Mucosa of descending colon (tissue), 3 donors: ENCODE results near the gene MND1. TPM values are rescaled to one million over a fixed set of nuclear protein-coding genes. Genes with fewer than 3 reads are reported as not detected.

Experiments
- ATAC-seq: fragments of 200-7000 bp; cut with Tn5 transposase; one replicate; pipeline ENCODE4 v1.9.1; 2020; ENCODE audit warnings: mild to moderate bottlenecking, moderate library complexity
- DNase-seq, 3 donors: peaks; one replicate each; pipeline ENCODE4 v3.0.0-alpha.2; 2020
- H3K36me3 ChIP-seq: fragments of 200-600 bp; one replicate; pipeline ENCODE4 v1.8.0; 2021; ENCODE audit warnings: low read depth, mild to moderate bottlenecking
- H3K4me1 ChIP-seq: fragments of 200-600 bp; one replicate; pipeline ENCODE4 v1.8.0; 2021; ENCODE audit warnings: low read depth, mild to moderate bottlenecking
- H3K4me3 ChIP-seq: fragments of 200-600 bp; one replicate; pipeline ENCODE4 v1.8.0; 2021; ENCODE audit warnings: mild to moderate bottlenecking
- H3K9me3 ChIP-seq: fragments of 200-600 bp; one replicate; pipeline ENCODE4 v1.8.0; 2021; ENCODE audit warnings: mild to moderate bottlenecking
- intact Hi-C, 2 donors: fragments of 100-400 bp; cut with DNase I in 1 of 2; cut with micrococcal nuclease in 1 of 2; formaldehyde crosslinking; loops; one replicate each; pipeline versions ENCODE4 v1.11.0 to v1.11.1; 2022; cut with DNase I, micrococcal nuclease
- total RNA-seq, 3 donors: library from RNA; stranded (reverse); fragmentation: NEBNext Ultra II Directional in 2 of 3; extraction: Animal tissue kit (Norgen Biotek cat#: 25700) in 2 of 3; gene quantifications; one replicate each; pipeline versions ENCODE4 v1.2.1 to v1.2.4, GENCODE V29; 2021 to 2023
- TF ChIP-seq, protein P1 (sequence below): fragments of 200-600 bp; IDR thresholded peaks from one replicate; pipeline ENCODE4 v1.8.0; 2022; ENCODE audit warnings: antibody characterized with exemption, mild to moderate bottlenecking
- donor health status: DM: no; HTN: no; CAD: no; lungs with moderate emphysema.
- donor health status: DM: no; HTN: no; CAD: no.
- donor health status: DM: no; HTN: yes; CAD: no.

The MND1 gene
- total RNA-seq, 3 donors from 2014 or later, result 1.4 to 5.3 (median 1.6) TPM

DNA sequence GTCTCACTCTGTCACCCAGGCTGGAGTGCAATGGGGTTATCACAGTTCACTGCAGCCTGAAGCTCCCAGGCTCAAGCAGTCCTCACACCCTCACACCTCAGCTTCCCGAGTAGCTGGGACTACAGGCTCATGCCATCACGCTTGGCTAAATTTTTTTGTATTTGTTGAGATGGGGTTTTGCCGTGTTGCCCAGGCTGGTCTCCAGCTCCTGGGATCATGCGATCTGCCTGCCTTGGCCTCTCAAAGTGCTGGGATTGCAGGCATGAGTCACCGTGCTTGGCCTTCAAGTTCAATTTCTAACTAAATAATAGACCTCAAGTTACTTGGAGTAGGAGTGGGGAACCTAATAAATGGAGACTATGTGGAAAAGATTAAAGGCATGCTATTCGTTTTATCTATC, 48.9 kb downstream of the MND1 start:
- TF ChIP-seq, protein P1, sequence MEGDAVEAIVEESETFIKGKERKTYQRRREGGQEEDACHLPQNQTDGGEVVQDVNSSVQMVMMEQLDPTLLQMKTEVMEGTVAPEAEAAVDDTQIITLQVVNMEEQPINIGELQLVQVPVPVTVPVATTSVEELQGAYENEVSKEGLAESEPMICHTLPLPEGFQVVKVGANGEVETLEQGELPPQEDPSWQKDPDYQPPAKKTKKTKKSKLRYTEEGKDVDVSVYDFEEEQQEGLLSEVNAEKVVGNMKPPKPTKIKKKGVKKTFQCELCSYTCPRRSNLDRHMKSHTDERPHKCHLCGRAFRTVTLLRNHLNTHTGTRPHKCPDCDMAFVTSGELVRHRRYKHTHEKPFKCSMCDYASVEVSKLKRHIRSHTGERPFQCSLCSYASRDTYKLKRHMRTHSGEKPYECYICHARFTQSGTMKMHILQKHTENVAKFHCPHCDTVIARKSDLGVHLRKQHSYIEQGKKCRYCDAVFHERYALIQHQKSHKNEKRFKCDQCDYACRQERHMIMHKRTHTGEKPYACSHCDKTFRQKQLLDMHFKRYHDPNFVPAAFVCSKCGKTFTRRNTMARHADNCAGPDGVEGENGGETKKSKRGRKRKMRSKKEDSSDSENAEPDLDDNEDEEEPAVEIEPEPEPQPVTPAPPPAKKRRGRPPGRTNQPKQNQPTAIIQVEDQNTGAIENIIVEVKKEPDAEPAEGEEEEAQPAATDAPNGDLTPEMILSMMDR, result no peak
- no peaks in the 10 kb centered on the region for H3K36me3 ChIP-seq
- H3K4me3 ChIP-seq, result no peak overlapping the region
- no peak for ATAC-seq
- peak in 1 of 3 donors; percentile 3 for DNase-seq
- no peaks in the 10 kb centered on the region for H3K4me1 ChIP-seq
- intact Hi-C loops, result no loop called here
- H3K9me3 ChIP-seq, result no peaks in the 10 kb centered on the region

DNA sequence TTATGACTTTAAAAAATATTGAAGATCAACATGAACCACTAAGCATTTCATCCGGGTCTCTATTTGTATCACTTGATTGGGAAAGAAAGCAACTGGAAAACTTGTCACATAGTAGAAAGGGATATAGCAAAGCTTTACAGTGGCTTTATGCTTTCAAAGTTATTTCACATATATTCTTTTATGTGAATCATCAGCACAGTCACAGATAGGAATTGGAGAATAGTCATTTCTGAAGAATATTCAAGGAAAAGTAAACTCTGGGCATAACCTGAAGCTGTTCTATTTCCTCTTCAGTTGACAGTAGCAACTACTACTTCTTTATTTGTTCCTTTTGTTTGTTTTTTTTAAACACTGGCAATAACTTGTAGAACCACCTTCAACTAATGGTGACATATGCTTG, 50.5 kb downstream of the MND1 start:
- TF ChIP-seq, protein P1, result no peak

DNA sequence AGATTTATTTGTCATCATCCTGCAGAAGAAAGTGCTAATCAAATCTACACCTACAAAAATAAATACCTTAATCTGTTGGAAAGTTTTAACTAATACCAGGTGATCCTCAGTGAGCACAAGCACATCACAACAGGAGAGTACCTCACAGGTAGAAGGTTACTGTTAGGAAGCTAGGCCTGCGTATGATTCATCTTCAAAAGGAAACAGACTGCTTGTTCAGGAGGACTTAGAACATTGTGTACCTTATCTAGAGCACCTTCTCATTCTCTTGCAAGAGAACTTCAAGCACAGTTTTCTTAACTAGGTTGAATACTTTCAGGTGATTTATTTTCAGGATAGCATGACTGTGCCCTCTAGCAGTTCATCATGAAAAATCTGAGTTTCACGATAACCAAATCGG, 54.2 kb downstream of the MND1 start:
- no peak for DNase-seq
- no peak for ATAC-seq
- intact Hi-C loops, result no loop called here
- H3K4me1 ChIP-seq, result no peaks in the 10 kb centered on the region
- H3K36me3 ChIP-seq, result no peaks in the 10 kb centered on the region
- no peak overlapping the region for H3K4me3 ChIP-seq
- no peaks in the 10 kb centered on the region for H3K9me3 ChIP-seq
- TF ChIP-seq, protein P1, result no peak

More for the DNA sequence above, 50.5 kb downstream of the MND1 start:
- intact Hi-C loops, result no loop called here
- H3K4me3 ChIP-seq, result no peak overlapping the region
- no peak for DNase-seq
- H3K36me3 ChIP-seq, result no peaks in the 10 kb centered on the region
- no peaks in the 10 kb centered on the region for H3K9me3 ChIP-seq
- H3K4me1 ChIP-seq, result no peaks in the 10 kb centered on the region
- ATAC-seq, result no peak

DNA sequence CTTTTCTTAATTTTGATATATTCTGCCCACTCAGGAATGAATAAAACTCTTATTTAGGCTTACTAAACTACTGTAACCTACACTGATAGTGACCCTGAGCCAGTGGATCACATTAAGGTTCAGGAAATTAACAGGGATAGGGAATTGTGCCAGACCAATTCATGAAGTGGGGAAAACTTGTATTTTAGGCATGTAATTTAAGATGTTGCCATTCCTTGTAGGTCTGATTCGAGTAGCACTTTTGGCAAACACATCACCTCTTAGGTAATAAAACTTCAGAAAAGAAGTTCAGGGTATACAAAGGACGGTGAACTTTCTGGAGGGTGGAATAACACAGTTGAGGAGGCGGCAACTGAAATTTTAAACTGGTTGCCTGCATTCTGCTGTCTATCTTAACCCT, 54.9 kb downstream of the MND1 start:
- no peaks in the 10 kb centered on the region for H3K9me3 ChIP-seq
- intact Hi-C loops, result no loop called here
- no peaks in the 10 kb centered on the region for H3K36me3 ChIP-seq
- DNase-seq (no peak), ATAC-seq (no peak)
- TF ChIP-seq, protein P1, result no peak
- H3K4me1 ChIP-seq, result no peaks in the 10 kb centered on the region
- no peak overlapping the region for H3K4me3 ChIP-seq

DNA sequence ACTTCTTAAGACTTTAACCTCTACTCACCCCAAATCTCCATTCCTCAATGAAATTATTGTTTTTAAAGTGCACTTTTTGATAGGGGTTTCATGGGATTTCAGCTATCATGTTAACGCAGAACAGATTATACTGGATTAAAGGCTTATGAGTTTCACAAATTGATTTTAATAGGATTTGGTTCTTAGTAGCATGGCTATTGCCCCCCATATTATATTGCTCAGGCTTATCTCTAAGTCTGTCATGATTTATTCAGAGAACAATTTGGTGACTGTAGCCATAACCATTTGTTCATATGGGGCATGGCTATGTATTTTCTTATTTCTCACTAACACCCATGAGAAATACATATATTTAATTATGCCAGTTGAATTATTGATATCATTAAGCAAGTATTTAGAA, 57.0 kb downstream of the MND1 start:
- intact Hi-C loops, result no loop called here
- DNase-seq (no peak), ATAC-seq (no peak)
- Histone ChIP-seq H3K4me1 (no peaks in the 10 kb centered on the region), H3K4me3 (no peak overlapping the region), H3K36me3 (no peaks in the 10 kb centered on the region), H3K9me3 (no peaks in the 10 kb centered on the region)
- TF ChIP-seq, protein P1, result no peak

DNA sequence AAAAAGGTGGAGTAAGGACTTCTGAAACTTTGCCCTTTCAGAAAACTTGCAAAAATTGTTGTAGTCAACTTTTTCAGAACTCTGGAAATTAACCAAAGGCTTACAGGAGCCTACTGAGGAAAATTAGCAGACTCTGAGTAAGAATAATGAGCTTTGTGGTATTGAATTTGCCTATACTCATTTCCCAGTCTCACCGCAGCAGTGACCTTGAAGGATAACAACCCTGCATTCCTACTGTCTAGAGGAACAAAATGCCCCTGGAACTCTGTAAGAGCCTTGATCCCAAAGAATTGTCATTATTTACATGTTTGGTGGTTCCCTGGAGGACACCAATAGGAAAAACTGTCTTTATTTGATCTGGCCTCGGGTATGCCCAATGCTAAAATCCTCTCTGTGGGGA, 57.9 kb downstream of the MND1 start:
- TF ChIP-seq, protein P1, result no peak
- H3K4me3 ChIP-seq, result no peak overlapping the region
- no peaks in the 10 kb centered on the region for H3K9me3 ChIP-seq
- H3K36me3 ChIP-seq, result no peaks in the 10 kb centered on the region
- intact Hi-C loops, result no loop called here
- H3K4me1 ChIP-seq, result no peaks in the 10 kb centered on the region
- ATAC-seq, result no peak
- no peak for DNase-seq
